Measurements from ENCODE around the gene TFPI.

DNA sequence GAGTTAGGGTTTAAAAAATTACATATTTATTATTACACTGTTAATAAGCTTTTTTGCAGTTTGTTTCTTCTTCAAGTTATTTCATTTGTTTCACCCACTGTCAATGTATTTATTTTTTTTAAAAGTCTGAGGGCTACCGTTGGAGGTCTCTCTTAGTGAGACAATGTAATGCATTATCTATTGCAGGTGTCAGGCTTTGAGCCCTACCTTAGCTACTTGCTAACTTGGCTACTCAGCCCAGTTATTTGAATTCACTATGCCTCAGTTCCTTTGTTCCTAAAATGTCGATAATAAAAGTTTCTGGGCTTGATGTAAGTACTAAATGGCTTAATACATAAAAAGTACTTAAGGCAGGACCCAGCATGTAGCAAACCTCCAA, 458 bp upstream of the TFPI start:
- TF ChIP-seq EP300 (IDR thresholded peaks at IDR 0.05; ENCODE audit: borderline replicate concordance), result no peak
- no peak for TF ChIP-seq TAF1 (IDR thresholded peaks at IDR 0.05; ENCODE audit: low read depth)
- no peak for TF ChIP-seq ZBTB7A (IDR thresholded peaks at IDR 0.05; ENCODE audit: low read depth)
- TF ChIP-seq MAX (IDR thresholded peaks at IDR 0.05), result no peak
- no peak for TF ChIP-seq CEBPB (IDR thresholded peaks at IDR 0.05)
- TF ChIP-seq TEAD4 (IDR thresholded peaks at IDR 0.05), result no peak
- TF ChIP-seq RAD21 (IDR thresholded peaks at IDR 0.05; ENCODE audit: low read depth), result no peak
- TF ChIP-seq TCF12 (IDR thresholded peaks at IDR 0.05; ENCODE audit: low read depth), result no peak
- no peak for TF ChIP-seq CREB1 (IDR thresholded peaks at IDR 0.05; ENCODE audit: low read depth)
- TF ChIP-seq NFIC (IDR thresholded peaks at IDR 0.05), result no peak
- TF ChIP-seq, protein P1, sequence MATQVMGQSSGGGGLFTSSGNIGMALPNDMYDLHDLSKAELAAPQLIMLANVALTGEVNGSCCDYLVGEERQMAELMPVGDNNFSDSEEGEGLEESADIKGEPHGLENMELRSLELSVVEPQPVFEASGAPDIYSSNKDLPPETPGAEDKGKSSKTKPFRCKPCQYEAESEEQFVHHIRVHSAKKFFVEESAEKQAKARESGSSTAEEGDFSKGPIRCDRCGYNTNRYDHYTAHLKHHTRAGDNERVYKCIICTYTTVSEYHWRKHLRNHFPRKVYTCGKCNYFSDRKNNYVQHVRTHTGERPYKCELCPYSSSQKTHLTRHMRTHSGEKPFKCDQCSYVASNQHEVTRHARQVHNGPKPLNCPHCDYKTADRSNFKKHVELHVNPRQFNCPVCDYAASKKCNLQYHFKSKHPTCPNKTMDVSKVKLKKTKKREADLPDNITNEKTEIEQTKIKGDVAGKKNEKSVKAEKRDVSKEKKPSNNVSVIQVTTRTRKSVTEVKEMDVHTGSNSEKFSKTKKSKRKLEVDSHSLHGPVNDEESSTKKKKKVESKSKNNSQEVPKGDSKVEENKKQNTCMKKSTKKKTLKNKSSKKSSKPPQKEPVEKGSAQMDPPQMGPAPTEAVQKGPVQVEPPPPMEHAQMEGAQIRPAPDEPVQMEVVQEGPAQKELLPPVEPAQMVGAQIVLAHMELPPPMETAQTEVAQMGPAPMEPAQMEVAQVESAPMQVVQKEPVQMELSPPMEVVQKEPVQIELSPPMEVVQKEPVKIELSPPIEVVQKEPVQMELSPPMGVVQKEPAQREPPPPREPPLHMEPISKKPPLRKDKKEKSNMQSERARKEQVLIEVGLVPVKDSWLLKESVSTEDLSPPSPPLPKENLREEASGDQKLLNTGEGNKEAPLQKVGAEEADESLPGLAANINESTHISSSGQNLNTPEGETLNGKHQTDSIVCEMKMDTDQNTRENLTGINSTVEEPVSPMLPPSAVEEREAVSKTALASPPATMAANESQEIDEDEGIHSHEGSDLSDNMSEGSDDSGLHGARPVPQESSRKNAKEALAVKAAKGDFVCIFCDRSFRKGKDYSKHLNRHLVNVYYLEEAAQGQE (IDR thresholded peaks at IDR 0.05; ENCODE audit: low read depth), result no peak
- TF ChIP-seq EGR1 (IDR thresholded peaks at IDR 0.05), result no peak
- no peak for TF ChIP-seq YY1 (IDR thresholded peaks at IDR 0.05; ENCODE audit: low read depth)
- no peak for TF ChIP-seq USF1 (IDR thresholded peaks at IDR 0.05)
